Naive thymus-derived CD4-positive, alpha-beta T cell (primary cell): ENCODE measurements around the gene USP3. TPM values are rescaled to one million over a fixed set of nuclear protein-coding genes. Genes with fewer than 3 reads are reported as not detected.

Experiments used
- ATAC-seq: fragments of 150-1000 bp; cut with Tn5 transposase; 2 replicates; pipeline ENCODE4 v1.10.0; 2021; ENCODE audit warnings: mild to moderate bottlenecking, moderate library complexity
- CTCF ChIA-PET: fragments of 350-600 bp; sonication (Branson Sonifier 250); formaldehyde crosslinking; loops from one replicate; lab custom pipeline; 2021; ENCODE audit warnings: antibody characterized with exemption; lab: Charles Lee
- POLR2A ChIA-PET: fragments of 350-600 bp; sonication (Branson Sonifier 250); formaldehyde crosslinking; loops from one replicate; lab custom pipeline; 2021; ENCODE audit warnings: antibody characterized with exemption, inconsistent platforms; lab: Charles Lee
- DNase-seq, 9 donors: peaks; one replicate each; pipeline versions ENCODE4 v3.0.0 to v3.0.0-alpha.2; 2020 to 2022; ENCODE audit warnings: mixed read lengths in 1 of 9
- H3K27ac ChIP-seq: one replicate; pipeline ENCODE4 v1.7.0; 2013; ENCODE audit warnings: mild to moderate bottlenecking, low read depth, low read length, moderate library complexity
- H3K27me3 ChIP-seq, 2 donors: one replicate each; pipeline ENCODE4 v1.7.0; 2013; ENCODE audit warnings: low read length in 2 of 2, mild to moderate bottlenecking in 2 of 2, moderate library complexity in 2 of 2; ENCODE audit not compliant: control insufficient read depth in 2 of 2, insufficient read depth in 2 of 2
- H3K36me3 ChIP-seq, 3 experiments: 1 replicate in 2 of 3; 2 replicates in 1 of 3; pipeline ENCODE4 v1.7.0; 2013; ENCODE audit warnings: low read length in 3 of 3, mild to moderate bottlenecking in 3 of 3, moderate library complexity in 1 of 3; ENCODE audit not compliant: insufficient read depth in 3 of 3, control insufficient read depth in 2 of 3
- H3K4me1 ChIP-seq, 2 donors: one replicate each; pipeline ENCODE4 v1.7.0; 2013; ENCODE audit warnings: low read length in 2 of 2, mild to moderate bottlenecking in 2 of 2, moderate library complexity in 1 of 2; ENCODE audit not compliant: control insufficient read depth in 2 of 2, insufficient read depth in 2 of 2
- H3K4me3 ChIP-seq: 2 replicates; pipeline ENCODE4 v1.7.0; 2013; ENCODE audit warnings: mild to moderate bottlenecking, low read length
- H3K9me3 ChIP-seq, 3 experiments: 1 replicate in 2 of 3; 2 replicates in 1 of 3; pipeline ENCODE4 v1.7.0; 2013; ENCODE audit warnings: low read length in 3 of 3; ENCODE audit not compliant: control insufficient read depth in 2 of 3
- H3K27ac Mint-ChIP-seq, 9 donors: one replicate each; pipeline ENCODE4 v1.8.0; 2020 to 2022; ENCODE audit warnings: mixed read lengths in 9 of 9, mild to moderate bottlenecking in 8 of 9, moderate library complexity in 5 of 9, inconsistent platforms in 2 of 9
- H3K27me3 Mint-ChIP-seq, 5 donors: one replicate each; pipeline ENCODE4 v1.8.0; 2021 to 2022; ENCODE audit warnings: mixed read lengths in 5 of 5, mild to moderate bottlenecking in 1 of 5
- H3K36me3 Mint-ChIP-seq, 5 donors: one replicate each; pipeline ENCODE4 v1.8.0; 2020 to 2022; ENCODE audit warnings: mixed read lengths in 5 of 5, mild to moderate bottlenecking in 3 of 5, inconsistent platforms in 1 of 5
- H3K4me1 Mint-ChIP-seq, 7 donors: one replicate each; pipeline ENCODE4 v1.8.0; 2020 to 2022; ENCODE audit warnings: mixed read lengths in 7 of 7, mild to moderate bottlenecking in 3 of 7, inconsistent platforms in 1 of 7
- H3K4me3 Mint-ChIP-seq, 10 donors: one replicate each; pipeline ENCODE4 v1.8.0; 2020 to 2022; ENCODE audit warnings: mild to moderate bottlenecking in 10 of 10, mixed read lengths in 10 of 10, moderate library complexity in 6 of 10, inconsistent platforms in 2 of 10
- H3K9me3 Mint-ChIP-seq, 11 donors: one replicate each; pipeline ENCODE4 v1.8.0; 2020 to 2022; ENCODE audit warnings: mixed read lengths in 11 of 11, mild to moderate bottlenecking in 4 of 11, inconsistent platforms in 1 of 11, moderate library complexity in 1 of 11
- intact Hi-C, 2 donors: fragments of 100-400 bp; cut with micrococcal nuclease; formaldehyde crosslinking; loops; one replicate each; pipeline ENCODE4 v1.15.1; 2023
- polyA plus RNA-seq, 2 donors: library from polyadenylated mRNA; unstranded; fragments of 300-500 nt; fragmentation: Illumina TruSeq; gene quantifications; one replicate each; pipeline ENCODE4 v1.2.3, GENCODE V29; 2021
- total RNA-seq, 6 experiments: library from RNA in 5 of 6; stranded (reverse) in 5 of 6; gene quantifications; 1 replicate in 5 of 6; 2 replicates in 1 of 6; pipeline ENCODE4 v1.2.3 and lab custom pipeline; 2021 to 2026

Gene USP3
- total and polyA plus RNA-seq, 7 experiments from 2014 or later = 53.3 to 288 (median 140) TPM

DNA sequence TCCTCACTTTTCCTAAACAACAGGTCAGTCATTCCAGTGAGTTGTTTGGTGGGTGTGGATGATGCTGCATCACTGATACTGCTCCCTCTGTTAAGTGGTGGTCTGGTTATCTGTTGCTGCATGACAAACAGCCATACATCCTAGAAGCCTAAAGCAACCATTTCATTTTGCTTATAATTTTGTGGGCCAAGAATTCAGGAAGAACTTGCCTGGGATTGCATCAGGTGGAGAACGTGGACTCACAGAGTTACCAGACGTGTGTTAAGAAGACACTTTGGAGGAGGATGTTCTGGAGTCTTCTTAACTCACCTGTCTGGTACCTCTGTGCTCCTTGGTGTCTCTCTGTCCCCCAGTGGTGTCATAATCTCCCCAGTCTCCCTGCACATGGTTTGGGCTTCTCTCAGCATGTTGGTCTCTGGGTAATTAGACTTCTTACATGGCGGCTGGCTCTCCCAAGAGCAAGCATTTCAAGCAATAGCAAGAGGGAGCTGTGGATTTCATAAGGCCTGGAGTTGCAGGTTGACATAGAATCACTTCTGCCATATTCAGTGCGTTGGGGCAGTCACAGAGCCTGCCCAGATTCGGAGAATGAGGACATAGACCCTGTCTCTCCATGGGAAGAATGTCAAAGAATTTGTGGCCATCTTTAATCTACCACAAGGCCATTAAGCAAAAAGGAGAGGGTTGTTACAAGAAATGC lies 20.1 kb downstream of the USP3 start:
- POLR2A ChIA-PET = interaction anchor here (1.7 to 4.0 kb wide), 3 partner anchors 20 to 77 kb away, joined by 4 to 18 read pairs (median 5); partner anchors contain the start of gene USP3
- Histone ChIP-seq H3K4me3 (no peak overlapping the region), H3K9me3 (no peaks in the 10 kb centered on the region), H3K27me3 (no peaks in the 10 kb centered on the region), H3K27ac (no peak overlapping the region), H3K36me3 (no peaks in the 10 kb centered on the region), H3K4me1 (peaks cover 36 to 61% of the 10 kb centered on the region in 2 donors)
- no peaks in the 10 kb centered on the region for H3K9me3 Mint-ChIP-seq
- DNase-seq (no peak), ATAC-seq (no peak)
- CTCF ChIA-PET = interaction anchor here (1.1 kb wide), 1 partner anchor 58 kb away, joined by 3 read pairs; no protein-coding TSS in a partner anchor
- intact Hi-C loops = no loop called here
- peak overlapping the region in 2 of 9 donors; percentile 14 to 87 for H3K27ac Mint-ChIP-seq
- peaks cover 0 to 17% (median 0%) of the 10 kb centered on the region in 5 donors for H3K36me3 Mint-ChIP-seq
- H3K4me3 Mint-ChIP-seq = peak overlapping the region in 9 of 10 donors; percentile 34 to 70 (median 48)
- H3K27me3 Mint-ChIP-seq = no peaks in the 10 kb centered on the region
- H3K4me1 Mint-ChIP-seq = peaks cover 55 to 100% (median 96%) of the 10 kb centered on the region in 7 donors

DNA sequence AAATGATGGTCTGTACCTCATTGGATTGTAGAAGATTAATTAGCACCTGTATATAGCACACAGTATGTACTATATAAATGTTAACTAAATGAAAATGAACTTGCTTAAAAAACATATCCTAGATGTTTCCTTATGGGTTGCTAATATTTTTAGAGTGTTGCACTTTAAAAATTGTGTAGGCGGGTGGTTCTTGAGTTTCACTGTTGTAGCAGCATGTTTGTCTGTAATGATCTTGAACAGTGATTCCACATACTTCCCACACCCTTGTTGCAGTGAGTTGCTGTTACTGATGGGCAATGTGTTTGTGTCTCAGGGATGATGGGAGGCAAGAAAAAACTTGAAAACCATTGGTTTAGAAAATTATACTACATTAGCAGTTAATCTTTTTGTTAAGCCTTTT lies 22.0 kb downstream of the USP3 start:
- Mint-ChIP-seq H3K9me3 (no peaks in the 10 kb centered on the region), H3K27me3 (no peaks in the 10 kb centered on the region), H3K27ac (peak overlapping the region in 5 of 9 donors; percentile 4 to 62 (median 36)), H3K4me3 (peak overlapping the region in 7 of 10 donors; percentile 10 to 65 (median 52)), H3K4me1 (peaks cover 67 to 100% (median 98%) of the 10 kb centered on the region in 7 donors), H3K36me3 (peaks cover 0 to 17% (median 6%) of the 10 kb centered on the region in 5 donors)
- no peaks in the 10 kb centered on the region for H3K27me3 ChIP-seq
- CTCF ChIA-PET = no interaction called here
- DNase-seq = no peak
- no peaks in the 10 kb centered on the region for H3K36me3 ChIP-seq
- peaks cover 31 to 68% of the 10 kb centered on the region in 2 donors for H3K4me1 ChIP-seq
- POLR2A ChIA-PET = interaction anchor here (0.6 kb wide), 1 partner anchor 237 kb away, joined by 4 read pairs; no protein-coding TSS in a partner anchor
- no peak overlapping the region for H3K27ac ChIP-seq
- intact Hi-C loops = no loop called here
- ATAC-seq = no peak
- H3K9me3 ChIP-seq = no peaks in the 10 kb centered on the region
- H3K4me3 ChIP-seq = no peak overlapping the region

DNA sequence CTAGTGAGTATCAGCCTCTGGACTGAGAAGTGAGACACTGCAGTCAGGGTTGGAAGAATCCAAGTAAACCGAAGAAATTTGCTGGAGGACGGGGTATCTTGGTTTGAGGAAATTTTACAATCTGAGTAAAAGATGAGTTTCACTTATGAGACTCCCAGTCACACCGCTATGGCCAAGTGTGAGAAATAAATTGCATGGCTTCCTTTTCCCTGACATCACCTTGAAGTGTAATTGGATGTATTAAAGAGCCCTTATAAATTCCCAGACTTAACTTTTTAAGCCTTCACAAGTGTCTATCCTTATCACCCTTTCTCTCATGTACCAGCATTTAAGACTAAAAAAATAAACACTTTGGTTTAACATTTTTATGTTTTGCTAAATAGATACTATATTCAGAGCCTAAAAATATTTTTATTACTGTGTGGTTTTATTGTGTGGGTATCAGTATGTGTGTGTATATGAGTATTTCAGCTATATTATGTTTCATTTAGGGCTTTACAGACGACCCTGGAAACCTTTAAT lies 23.8 kb downstream of the USP3 start:
- ChIA-PET CTCF (interaction anchor here (1.2 kb wide), 1 partner anchor 10 kb away, joined by 3 read pairs; no protein-coding TSS in a partner anchor), POLR2A (interaction anchor here (0.7 kb wide), 1 partner anchor 46 kb away, joined by 4 read pairs; no protein-coding TSS in a partner anchor)
- peaks cover 22 to 63% of the 10 kb centered on the region in 2 donors for H3K4me1 ChIP-seq

DNA sequence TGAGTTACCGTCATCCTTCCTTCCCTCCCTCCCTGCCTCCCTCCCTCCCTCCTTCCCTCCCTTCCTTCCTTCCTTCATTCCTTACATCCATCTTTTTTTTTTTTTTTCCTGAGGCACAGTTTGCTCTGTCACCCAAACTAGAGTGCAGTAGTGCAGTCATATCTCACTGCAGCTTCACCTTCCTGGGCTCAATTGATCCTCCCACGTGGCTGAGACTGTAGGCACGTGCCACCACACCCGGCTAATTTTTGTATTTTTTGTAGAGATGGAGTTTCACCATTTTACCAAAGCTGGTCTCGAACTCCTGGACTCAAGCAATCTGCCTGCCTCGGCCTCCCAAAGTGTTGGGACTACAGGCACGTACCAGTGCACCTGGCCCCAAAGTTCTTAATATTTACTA lies 25.8 kb downstream of the USP3 start:
- H3K9me3 Mint-ChIP-seq = no peaks in the 10 kb centered on the region
- Histone ChIP-seq H3K27me3 (no peaks in the 10 kb centered on the region), H3K27ac (no peak overlapping the region), H3K4me3 (no peak overlapping the region), H3K9me3 (no peaks in the 10 kb centered on the region), H3K36me3 (no peaks in the 10 kb centered on the region), H3K4me1 (peaks cover 12 to 50% of the 10 kb centered on the region in 2 donors)
- peaks cover 3 to 16% (median 9%) of the 10 kb centered on the region in 5 donors for H3K36me3 Mint-ChIP-seq
- intact Hi-C loops = loop anchor here in 1 of 2 donors (2.0 kb wide), 1 partner anchor 43 kb away; no protein-coding TSS in a partner anchor
- CTCF ChIA-PET = interaction anchor here (1.1 kb wide), 1 partner anchor 46 kb away, joined by 3 read pairs; no protein-coding TSS in a partner anchor
- ATAC-seq (no peak), DNase-seq (no peak)
- peak overlapping the region in 9 of 10 donors; percentile 22 to 79 (median 55) for H3K4me3 Mint-ChIP-seq
- H3K27ac Mint-ChIP-seq = peak overlapping the region in 8 of 9 donors; percentile 5 to 83 (median 59)
- no peaks in the 10 kb centered on the region for H3K27me3 Mint-ChIP-seq
- POLR2A ChIA-PET = interaction anchor here (0.7 to 1.7 kb wide), 3 partner anchors 15 to 53 kb away, joined by 3 to 6 read pairs (median 3); no protein-coding TSS in a partner anchor
- H3K4me1 Mint-ChIP-seq = peaks cover 53 to 97% (median 96%) of the 10 kb centered on the region in 7 donors

More for the DNA sequence above, 23.8 kb downstream of the USP3 start:
- Histone ChIP-seq H3K9me3 (no peaks in the 10 kb centered on the region), H3K27me3 (no peaks in the 10 kb centered on the region), H3K36me3 (no peaks in the 10 kb centered on the region), H3K27ac (no peak overlapping the region), H3K4me3 (no peak overlapping the region)
- H3K9me3 Mint-ChIP-seq = no peaks in the 10 kb centered on the region
- DNase-seq (no peak), ATAC-seq (no peak)
- intact Hi-C loops = loop anchor here in 1 of 2 donors (1.0 kb wide), 2 partner anchors 9 to 22 kb away; no protein-coding TSS in a partner anchor
- H3K27ac Mint-ChIP-seq = peak overlapping the region in 6 of 9 donors; percentile 28 to 77 (median 59)
- no peaks in the 10 kb centered on the region for H3K27me3 Mint-ChIP-seq
- H3K4me1 Mint-ChIP-seq = peaks cover 67 to 100% (median 98%) of the 10 kb centered on the region in 7 donors
- H3K4me3 Mint-ChIP-seq = peak overlapping the region in 8 of 10 donors; percentile 37 to 63 (median 56)
- H3K36me3 Mint-ChIP-seq = peaks cover 0 to 25% (median 6%) of the 10 kb centered on the region in 5 donors

DNA sequence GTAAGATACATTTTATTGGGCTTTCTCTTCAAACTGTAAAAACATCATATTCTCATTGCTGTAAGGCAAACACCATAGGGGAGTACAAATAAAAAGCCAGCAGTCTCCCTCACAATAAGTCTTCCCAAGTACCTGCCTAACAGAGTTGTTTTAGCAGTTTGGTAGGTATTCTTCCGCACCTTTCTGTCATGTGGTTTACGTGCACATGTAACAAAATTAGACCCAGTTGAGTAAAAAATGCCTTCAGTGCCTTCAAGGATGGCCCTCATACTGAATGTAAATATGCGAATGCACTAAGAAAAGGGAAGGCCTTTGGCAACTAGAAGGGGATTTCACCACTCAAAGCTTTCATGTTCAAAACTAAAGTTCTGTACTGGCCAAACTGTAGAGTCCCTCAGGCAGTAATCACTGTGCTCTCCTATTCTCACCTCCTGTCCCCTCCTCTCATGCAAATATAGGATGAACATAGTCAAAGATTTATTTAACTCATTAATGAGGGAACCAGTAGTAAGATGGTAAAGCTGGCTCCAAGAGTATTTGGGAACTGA lies 26.4 kb downstream of the USP3 start:
- POLR2A ChIA-PET = interaction anchor here (1.7 kb wide), 1 partner anchor 21 kb away, joined by 6 read pairs; no protein-coding TSS in a partner anchor
- no peak for ATAC-seq
- no peak overlapping the region for H3K4me3 ChIP-seq

GRCh38 chr15:63531586-63531985 lies 27.2 kb downstream of the USP3 start:
- Mint-ChIP-seq H3K27ac (peak overlapping the region in 6 of 9 donors; percentile 21 to 71 (median 36)), H3K4me1 (peaks cover 53 to 95% (median 93%) of the 10 kb centered on the region in 7 donors), H3K4me3 (peak overlapping the region in 6 of 10 donors; percentile 5 to 49 (median 16)), H3K36me3 (peaks cover 5 to 18% (median 14%) of the 10 kb centered on the region in 5 donors), H3K9me3 (no peaks in the 10 kb centered on the region), H3K27me3 (no peaks in the 10 kb centered on the region)
- no peak overlapping the region for H3K27ac ChIP-seq
- H3K4me1 ChIP-seq = peaks cover 12 to 48% of the 10 kb centered on the region in 2 donors
- intact Hi-C loops = loop anchor here in 1 of 2 donors (2.0 kb wide), 1 partner anchor 45 kb away; no protein-coding TSS in a partner anchor
- ATAC-seq (peak; percentile 61), DNase-seq (no peak)
- no peaks in the 10 kb centered on the region for H3K27me3 ChIP-seq
- H3K4me3 ChIP-seq = no peak overlapping the region
- CTCF ChIA-PET = no interaction called here
- no peaks in the 10 kb centered on the region for H3K36me3 ChIP-seq
- POLR2A ChIA-PET = interaction anchor here (1.1 to 1.8 kb wide), 3 partner anchors 24 to 44 kb away, joined by 3 to 5 read pairs (median 5); partner anchors contain the start of gene USP3
- no peaks in the 10 kb centered on the region for H3K9me3 ChIP-seq

More for the DNA sequence above, 26.4 kb downstream of the USP3 start:
- H3K9me3 Mint-ChIP-seq = no peaks in the 10 kb centered on the region
- peak overlapping the region in 8 of 9 donors; percentile 21 to 79 (median 70) for H3K27ac Mint-ChIP-seq
- no peak for DNase-seq
- intact Hi-C loops = loop anchor here in 1 of 2 donors (2.0 kb wide), 1 partner anchor 44 kb away; no protein-coding TSS in a partner anchor
- no peaks in the 10 kb centered on the region for H3K27me3 Mint-ChIP-seq
- CTCF ChIA-PET = interaction anchor here (1.1 kb wide), 1 partner anchor 47 kb away, joined by 3 read pairs; no protein-coding TSS in a partner anchor
- H3K9me3 ChIP-seq = no peaks in the 10 kb centered on the region
- H3K4me3 Mint-ChIP-seq = peak overlapping the region in 9 of 10 donors; percentile 49 to 79 (median 61)
- H3K36me3 ChIP-seq = no peaks in the 10 kb centered on the region
- H3K36me3 Mint-ChIP-seq = peaks cover 5 to 17% (median 11%) of the 10 kb centered on the region in 5 donors
- no peaks in the 10 kb centered on the region for H3K27me3 ChIP-seq
- H3K27ac ChIP-seq = no peak overlapping the region
- H3K4me1 ChIP-seq = peaks cover 12 to 48% of the 10 kb centered on the region in 2 donors
- H3K4me1 Mint-ChIP-seq = peaks cover 55 to 97% (median 96%) of the 10 kb centered on the region in 7 donors
